ENCODE measurements around the gene LRRFIP1.

- TF ChIP-seq, protein P1, sequence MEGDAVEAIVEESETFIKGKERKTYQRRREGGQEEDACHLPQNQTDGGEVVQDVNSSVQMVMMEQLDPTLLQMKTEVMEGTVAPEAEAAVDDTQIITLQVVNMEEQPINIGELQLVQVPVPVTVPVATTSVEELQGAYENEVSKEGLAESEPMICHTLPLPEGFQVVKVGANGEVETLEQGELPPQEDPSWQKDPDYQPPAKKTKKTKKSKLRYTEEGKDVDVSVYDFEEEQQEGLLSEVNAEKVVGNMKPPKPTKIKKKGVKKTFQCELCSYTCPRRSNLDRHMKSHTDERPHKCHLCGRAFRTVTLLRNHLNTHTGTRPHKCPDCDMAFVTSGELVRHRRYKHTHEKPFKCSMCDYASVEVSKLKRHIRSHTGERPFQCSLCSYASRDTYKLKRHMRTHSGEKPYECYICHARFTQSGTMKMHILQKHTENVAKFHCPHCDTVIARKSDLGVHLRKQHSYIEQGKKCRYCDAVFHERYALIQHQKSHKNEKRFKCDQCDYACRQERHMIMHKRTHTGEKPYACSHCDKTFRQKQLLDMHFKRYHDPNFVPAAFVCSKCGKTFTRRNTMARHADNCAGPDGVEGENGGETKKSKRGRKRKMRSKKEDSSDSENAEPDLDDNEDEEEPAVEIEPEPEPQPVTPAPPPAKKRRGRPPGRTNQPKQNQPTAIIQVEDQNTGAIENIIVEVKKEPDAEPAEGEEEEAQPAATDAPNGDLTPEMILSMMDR (IDR thresholded peaks at IDR 0.05 in 8 of 11, conservative IDR thresholded peaks at IDR 0.05 in 3 of 11): peak; percentile 93 to 99 (median 96)
- peak; percentile 67 to 71 (median 70) for TF ChIP-seq POLR2AphosphoS5 (IDR thresholded peaks at IDR 0.05)
These were observed 117.3 kb downstream of the LRRFIP1 start for GRCh38 chr2:237744613-237745249.

Measured in spleen (tissue), 7 donors.